ENCODE measurements around the gene CBX8.

The CBX8 gene

DNA sequence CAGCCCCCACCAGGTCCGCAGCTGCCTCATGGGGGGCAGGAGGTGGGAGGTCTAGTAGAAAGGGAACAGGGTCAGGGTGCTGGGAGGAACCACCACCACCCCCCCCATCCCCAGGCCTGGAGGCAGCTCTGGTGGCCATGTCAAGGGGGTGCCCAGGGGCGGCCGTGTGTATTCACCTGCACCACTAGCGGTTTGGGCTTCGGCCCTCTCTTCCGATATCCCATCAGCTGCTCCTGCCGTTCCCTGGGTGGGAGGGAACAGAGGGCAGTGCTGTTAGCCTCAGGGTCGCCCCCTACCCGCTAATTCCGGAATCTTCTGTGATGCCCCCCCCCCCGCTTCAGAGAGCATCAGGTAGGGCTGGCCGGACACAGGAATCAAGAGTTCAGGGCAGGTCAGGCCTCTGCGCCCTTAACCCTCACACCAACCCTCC, 38.6 kb upstream of the CBX8 start:
- DNase-seq (ENCODE audit: low read depth): no peak

- no peak for DNase-seq (ENCODE audit: low read depth)
Measured at GRCh38 chr17:79834565-79835469, 37.9 kb upstream of the CBX8 start.

DNA sequence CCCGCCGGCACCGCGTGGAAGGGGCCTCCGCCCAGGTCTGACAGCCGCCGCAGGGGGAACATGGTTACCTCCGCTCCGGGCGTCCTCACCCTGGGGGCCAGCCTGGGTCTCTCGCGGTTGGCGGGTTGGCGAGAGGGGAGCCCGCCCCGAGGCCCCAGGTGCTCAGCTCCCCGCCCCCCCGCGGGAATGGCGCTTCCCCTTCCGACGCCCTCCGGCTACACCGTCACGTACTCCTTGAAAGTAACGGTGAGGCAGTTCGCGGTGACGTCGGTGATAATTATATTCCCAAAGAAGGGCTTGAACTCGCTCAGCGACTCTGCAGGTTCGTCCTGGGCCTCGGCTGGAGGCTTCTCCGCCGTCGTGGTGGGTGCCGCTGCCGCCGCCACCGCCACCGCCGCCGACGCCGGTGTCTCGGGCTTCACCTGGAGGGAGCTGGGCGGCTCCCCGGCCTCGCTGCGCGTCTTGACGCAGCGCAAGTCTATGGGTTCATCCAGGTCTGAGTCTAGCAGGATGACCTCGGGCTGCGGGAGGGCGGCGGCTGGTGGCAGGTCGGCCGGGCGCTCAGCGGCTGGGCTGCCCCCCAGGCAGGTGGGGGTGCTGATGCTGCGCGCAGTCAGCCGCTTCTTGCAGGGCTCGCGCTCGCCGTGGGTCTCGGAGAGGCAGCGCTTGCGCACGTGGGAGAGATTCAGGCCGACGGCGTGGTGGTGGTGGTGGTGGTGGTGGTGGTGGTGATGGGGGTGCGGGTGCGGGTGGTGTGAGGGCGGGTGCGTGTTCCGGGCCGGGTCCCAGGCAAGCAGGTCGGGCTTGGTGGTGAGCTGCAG, 37.1 kb upstream of the CBX8 start:
- no peak for DNase-seq (ENCODE audit: low read depth)

GRCh38 chr17:79833110-79833450, 36.2 kb upstream of the CBX8 start:
- DNase-seq (ENCODE audit: low read depth): no peak

DNA sequence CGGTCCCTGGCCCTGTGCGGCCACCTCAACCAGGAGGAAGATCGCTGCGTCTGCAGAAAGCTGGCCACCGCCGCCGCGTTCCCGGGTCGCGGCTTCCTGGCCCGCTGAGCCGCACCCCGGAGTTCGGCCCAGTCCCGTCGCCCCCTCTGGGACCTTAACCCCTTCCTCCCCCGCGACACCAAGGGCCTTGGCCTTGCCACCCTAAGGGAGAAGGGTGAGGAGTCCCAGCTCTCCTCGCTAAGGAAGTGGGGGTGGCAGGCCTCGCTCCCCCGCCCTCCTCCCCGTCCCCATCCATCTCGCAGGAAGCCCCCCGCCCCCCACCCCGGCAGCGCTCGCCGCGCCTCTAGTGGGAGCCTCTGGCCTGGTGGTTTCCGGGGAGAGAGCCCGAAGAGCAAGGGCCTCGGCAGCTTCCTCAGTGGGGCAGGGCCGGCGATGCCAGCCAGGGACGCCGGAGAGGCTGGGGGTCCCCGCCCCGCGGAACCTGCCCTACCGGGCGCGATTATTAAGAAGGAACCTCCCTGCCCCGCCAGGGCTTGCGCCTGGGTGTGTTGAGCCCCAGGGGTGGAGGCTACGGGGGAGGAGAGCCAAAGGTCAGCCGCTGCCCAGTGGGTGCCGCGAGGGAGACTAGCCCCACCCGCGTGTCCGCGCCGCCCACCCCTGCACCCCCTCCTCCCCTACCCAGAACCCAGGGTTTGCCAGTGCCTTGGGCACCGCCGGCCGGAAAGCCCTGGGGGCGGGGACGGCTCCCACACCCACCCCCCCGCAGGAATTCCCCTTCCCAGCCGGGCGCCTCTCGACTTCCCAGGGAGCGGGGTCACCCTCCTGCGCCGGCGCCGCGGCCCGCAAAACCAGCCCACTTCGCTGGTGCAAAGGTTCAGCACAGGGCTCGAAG, 35.6 kb upstream of the CBX8 start:
- DNase-seq (ENCODE audit: low read depth): no peak

GRCh38 chr17:79831265-79832217, 34.7 kb upstream of the CBX8 start:
- no peak for DNase-seq (ENCODE audit: low read depth)

- DNase-seq (ENCODE audit: low read depth): no peak
Measured at GRCh38 chr17:79830763-79831264, 33.9 kb upstream of the CBX8 start.

GRCh38 chr17:79830303-79830702, 33.4 kb upstream of the CBX8 start:
- DNase-seq (ENCODE audit: low read depth): no peak

GRCh38 chr17:79829457-79829856, 32.6 kb upstream of the CBX8 start:
- no peak for DNase-seq (ENCODE audit: low read depth)

DNA sequence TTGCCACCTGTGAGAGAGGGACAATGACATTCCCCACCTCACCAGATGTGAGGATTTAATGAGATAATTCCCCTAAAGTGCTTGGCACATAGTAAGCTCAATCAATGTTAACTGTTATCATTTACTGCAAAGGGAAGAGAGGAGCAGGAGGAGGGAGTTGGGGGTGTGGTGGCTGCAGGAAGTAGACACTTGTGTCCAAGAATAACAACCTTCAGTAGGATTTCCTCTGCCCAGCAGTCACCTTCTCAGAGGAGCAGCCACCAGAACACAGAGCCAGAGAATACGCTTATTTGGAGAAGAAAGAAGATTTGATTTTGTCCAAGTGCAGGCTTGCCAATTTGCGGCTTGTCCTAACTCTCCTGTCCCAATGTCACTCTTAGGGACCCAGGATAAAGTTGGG, 32.1 kb upstream of the CBX8 start:
- no peak for DNase-seq (ENCODE audit: low read depth)

GRCh38 chr17:79826841-79827578, 30.1 kb upstream of the CBX8 start:
- DNase-seq (ENCODE audit: low read depth): no peak

GRCh38 chr17:79826204-79826680, 29.4 kb upstream of the CBX8 start:
- DNase-seq (ENCODE audit: low read depth): no peak

- DNase-seq (ENCODE audit: low read depth): no peak
Measured at GRCh38 chr17:79825580-79825921, 28.7 kb upstream of the CBX8 start.

GRCh38 chr17:79824893-79825579, 28.2 kb upstream of the CBX8 start:
- no peak for DNase-seq (ENCODE audit: low read depth)

GRCh38 chr17:79824234-79824633, 27.4 kb upstream of the CBX8 start:
- no peak for DNase-seq (ENCODE audit: low read depth)

- no peak for DNase-seq (ENCODE audit: low read depth)
Measured at GRCh38 chr17:79822583-79823124, 25.8 kb upstream of the CBX8 start.

GRCh38 chr17:79821331-79822095, 24.6 kb upstream of the CBX8 start:
- DNase-seq (ENCODE audit: low read depth): no peak

GRCh38 chr17:79820959-79821330, 24.1 kb upstream of the CBX8 start:
- no peak for DNase-seq (ENCODE audit: low read depth)
